HG02943 (cell line): Measurements from ENCODE around the gene PHACTR4.
A peak's percentile ranks its signal among the peaks of the same experiment; 100 is the strongest.
"Not testable (repeated sequence)": the region's sequence is repeated elsewhere in the genome, so short reads cannot be mapped to it uniquely, and the experiment has no call there.

ENCODE experiments used
- ATAC-seq: cut with Tn5 transposase; IDR thresholded peaks from one replicate; pipeline ENCODE4 v1.9.1; 2021; ENCODE audit warnings: mild to moderate bottlenecking, low read depth, moderate library complexity; ENCODE audit not compliant: unreplicated experiment

The PHACTR4 gene

DNA sequence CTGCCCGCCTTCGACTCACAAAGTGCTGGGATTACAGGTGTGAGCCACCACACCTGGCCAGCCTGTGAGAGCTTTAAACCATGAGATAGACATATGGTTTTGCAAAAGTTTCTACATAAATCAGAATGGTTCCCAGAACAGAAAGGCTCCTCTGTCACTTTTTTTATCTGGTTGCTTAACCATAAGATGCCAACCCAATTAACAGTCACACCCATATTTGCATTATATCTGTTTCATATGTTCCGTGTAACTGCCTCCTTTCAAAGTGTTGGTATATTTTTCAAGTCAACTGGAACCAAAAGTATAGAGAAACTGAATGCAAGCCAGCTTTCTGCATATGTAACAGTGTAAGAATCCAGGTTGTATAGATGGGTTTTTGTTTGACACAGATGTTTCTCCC, 112.6 kb downstream of the PHACTR4 start:
- no peak for ATAC-seq

DNA sequence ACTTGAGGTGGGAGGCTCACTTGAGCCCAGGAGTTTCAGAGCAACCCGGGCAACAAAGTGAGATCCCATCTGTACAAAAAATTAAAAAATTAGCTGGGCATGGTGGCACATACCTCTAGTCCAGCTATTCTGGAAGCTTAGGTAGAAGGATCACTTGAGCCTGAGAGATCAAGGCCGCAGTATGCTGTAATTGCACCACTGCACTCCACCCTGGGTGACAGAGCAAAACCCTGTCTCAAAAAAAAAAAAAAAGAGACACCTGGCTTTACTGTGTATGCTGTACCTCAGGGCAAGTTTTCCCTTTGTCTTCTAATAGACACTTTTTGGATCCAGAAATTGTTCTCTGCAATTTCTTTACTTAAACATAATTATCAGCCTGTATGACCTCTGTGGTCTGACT, 113.2 kb downstream of the PHACTR4 start:
- no peak for ATAC-seq

DNA sequence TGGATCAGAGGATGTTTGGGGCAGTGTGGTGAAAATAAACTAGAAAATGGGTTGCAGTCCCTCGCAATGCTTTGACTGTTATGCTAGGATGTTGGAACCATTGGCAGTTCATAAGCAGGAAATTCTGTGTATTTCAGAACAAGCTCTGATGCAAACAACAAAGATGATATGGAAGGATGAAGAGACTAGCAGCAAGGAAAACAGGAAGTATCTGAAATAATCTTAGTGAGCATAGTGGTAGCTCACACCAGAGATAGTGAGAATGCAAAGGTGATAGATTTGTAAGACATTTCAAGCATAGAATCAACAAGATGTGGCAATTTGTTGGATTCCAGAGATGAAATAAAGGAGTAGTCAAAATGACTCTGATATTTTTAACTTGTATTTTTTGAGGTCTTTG, 125.2 kb downstream of the PHACTR4 start:
- ATAC-seq, result no peak

DNA sequence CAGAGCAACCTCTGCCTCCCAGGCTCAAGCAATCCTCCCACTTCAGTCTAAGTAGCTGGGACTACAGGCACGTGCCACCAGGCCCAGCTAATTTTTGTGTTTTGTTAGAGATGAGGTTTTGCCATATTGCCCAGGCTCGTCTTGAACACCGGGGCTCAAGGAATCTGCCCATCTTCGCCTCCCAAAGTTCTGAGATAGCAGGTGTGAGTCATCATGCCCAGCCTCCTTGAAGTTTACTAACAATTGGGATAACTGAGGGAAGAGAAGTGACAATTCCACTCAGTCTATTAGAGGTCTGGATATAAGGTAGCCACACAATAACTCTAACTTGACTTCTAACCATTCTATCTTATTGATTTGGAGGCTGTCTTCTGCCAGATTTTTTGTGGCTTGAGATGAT, 130.0 kb downstream of the PHACTR4 start:
- ATAC-seq, result no peak

DNA sequence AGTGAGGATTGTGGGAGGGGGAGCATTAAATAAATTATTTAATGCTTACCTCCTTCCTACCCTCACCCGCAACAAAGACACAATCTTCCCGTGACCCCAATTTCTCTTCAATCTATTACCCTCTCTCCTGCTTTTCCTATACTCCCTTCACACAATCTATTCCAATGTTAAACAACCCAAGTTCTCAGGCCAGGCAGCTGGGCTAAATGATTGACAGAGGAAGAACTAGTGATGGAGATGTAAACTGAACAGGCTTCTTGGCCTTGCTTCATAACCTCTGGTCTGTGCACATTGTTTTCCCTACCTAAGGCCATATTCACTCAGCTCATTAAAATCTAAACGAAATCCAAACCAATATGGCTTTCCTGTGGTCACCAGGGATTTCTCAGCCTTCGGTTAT, 132.4 kb downstream of the PHACTR4 start:
- ATAC-seq, result no peak

DNA sequence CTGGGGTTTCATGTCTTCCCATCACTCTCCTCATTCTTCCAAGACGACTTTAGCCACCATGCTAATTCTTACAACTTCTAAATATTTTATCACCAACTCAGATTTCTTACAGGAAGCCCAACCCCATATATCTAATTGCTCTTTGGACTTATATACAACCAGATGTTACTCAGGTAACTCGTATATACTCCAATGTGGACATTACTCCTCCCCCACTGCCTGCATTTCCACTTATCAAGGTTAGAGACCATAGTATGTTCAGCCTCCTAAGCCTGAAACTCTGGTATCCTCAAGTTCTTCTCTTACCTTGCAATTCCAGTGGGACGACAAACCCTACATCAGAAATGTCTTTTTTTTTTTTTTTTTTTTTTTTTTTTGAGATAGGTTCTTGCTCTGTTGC, 133.6 kb downstream of the PHACTR4 start:
- ATAC-seq, result no peak

DNA sequence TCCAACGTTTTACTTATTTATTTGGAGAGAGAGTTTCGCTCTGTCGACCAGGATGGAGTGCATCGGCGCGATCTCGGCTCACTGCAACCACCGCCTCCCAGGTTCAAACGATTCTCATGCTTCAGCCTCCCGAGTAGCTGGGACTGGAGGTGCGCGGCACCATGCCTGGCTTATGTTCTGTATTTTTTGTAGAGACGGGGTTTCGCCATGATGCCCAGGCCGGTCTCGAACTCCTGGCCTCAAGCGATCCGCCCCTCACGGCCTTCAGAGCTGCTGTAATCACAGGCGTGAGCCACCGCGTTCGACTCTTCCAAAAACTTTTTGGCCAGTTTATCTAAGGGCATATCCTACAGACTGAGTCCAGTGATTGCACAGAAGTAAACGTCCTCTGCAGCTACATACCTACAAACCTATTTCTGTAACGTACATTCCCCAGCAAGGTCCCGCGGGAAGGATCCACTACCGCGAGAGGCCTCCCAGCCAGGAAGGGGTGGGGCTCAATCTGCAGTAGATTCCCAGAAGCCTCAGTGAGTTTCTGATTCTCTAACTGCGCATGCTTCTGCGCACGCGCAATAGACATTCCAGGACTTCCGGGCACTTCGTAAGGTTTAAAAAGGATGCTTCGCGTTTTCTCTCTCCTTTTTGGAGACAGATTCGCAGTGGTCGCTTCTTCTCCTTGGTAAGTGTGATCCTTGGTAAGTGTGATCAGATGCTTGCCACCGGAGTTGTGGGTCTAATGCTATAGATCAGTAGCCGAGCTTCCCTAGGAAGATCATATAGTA, 136.1 kb downstream of the PHACTR4 start, which contains the start of gene RCC1:
Gene RCC1, plus strand, starts transcription at position 638 of the 782 bp plus-strand sequence. CDS start 23,824 bp downstream, outside the sequence.
- ATAC-seq, result peak; percentile 64

DNA sequence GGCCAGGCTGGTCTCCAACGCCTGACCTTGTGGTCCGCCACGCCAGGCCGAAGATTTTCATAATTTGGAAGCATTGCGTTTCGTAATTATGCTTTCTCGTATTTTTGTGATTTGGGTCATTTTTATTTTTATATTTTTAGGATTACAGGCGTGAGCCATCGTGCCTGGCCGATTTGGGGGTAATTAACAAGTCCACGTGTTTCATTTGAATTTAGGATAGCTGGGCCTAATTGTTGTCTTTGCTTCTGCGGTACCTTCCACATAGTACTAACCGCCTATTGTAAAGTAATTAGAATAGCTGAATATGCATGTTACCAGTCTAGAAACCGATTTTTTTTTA, 137.3 kb downstream of the PHACTR4 start:
- ATAC-seq, result no peak

DNA sequence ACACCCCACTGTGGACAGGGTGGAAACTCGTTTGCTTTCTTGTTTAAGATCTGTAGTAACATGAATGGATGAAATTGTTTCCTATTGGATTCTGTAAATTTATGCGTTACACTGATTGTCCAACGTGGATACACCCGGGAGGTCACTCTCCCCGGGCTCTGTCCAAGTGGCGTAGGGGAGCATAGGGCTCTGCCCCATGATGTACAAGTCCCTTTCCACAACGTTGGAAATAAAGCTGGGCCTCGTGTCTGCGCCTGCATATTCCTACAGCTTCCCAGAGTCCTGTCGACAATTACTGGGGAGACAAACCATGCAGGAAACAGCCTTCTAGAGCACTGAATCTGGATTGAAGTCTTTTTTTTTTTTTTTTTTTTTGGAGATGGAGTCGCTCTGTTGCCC, 137.7 kb downstream of the PHACTR4 start:
- ATAC-seq, result no peak

DNA sequence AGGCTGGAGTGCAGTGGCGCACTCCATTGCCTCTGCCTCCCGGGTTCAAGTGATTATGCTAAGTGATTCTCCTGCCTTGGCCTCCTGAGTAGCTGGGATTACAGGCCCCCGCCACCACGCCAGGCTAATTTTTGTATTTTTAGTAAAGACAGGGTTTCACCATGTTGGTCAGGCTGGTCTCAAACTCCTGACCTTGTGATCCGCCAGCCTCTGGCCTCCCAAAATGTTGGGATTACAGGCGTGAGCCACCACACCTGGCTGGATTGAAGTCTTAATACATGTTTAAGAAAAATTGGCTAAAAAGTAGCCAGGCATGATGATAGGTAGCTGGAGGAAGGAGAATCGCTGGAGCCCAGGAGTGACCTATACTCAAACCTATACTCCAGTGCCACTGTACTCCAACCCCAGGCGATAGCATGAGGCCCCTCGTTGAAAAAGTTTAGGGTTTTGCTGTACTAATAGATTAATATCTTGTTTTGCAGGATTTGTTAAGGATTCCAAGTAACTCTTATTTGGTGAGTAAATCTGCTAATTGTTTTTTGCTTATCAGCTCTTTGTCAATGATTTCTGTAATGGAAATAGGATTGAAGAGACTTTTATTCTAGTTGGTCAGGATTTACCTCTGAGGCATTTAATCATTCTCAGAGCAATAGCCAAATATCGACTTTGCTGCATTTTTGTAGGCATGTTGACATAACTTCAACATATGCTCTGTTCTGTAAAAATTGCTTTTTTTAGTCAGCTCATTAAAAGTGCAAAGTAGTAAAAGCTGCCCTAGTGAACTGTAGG, 138.3 kb downstream of the PHACTR4 start:
- no peak for ATAC-seq

DNA sequence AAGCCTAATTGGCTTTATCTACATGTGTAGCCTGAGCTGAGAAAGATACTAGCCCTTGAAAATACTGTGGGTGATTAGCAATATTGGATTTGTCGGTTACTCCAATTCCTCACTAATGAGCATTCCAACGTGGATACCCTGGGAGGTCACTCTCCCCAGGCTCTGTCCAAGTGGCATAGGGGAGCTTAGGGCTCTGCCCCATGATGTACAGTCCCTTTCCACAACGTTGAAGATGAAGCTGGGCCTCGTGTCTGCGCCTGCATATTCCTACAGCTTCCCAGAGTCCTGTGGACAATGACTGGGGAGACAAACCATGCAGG, 138.9 kb downstream of the PHACTR4 start:
- ATAC-seq, result no peak

DNA sequence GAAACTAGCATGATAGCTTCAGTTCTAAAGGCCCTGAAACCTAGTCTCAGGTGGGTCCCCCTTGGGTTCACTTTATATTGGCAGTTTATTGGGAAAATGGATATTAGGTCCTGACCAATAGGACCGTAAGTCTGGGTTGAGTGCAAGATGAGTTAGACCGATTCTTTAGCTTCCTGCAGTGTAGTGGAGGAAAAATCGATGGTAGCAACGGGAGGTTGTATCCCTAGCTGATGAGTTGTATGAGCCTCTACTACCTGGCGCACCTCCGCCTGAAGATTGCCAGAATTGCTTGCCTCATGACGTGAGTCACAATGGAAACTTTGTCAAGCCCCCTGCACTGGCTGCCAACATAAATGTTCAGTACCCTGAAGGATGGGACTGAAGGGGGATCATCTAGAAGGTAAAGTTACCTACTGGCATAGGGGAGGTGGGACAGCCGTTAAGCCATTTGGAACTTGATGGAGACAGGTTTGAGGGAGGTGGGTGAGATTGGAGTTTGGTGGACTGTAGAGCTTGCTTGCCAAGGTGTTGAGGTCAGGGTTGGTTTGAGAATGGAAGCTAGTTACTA, 140.2 kb downstream of the PHACTR4 start:
- ATAC-seq, result no peak

DNA sequence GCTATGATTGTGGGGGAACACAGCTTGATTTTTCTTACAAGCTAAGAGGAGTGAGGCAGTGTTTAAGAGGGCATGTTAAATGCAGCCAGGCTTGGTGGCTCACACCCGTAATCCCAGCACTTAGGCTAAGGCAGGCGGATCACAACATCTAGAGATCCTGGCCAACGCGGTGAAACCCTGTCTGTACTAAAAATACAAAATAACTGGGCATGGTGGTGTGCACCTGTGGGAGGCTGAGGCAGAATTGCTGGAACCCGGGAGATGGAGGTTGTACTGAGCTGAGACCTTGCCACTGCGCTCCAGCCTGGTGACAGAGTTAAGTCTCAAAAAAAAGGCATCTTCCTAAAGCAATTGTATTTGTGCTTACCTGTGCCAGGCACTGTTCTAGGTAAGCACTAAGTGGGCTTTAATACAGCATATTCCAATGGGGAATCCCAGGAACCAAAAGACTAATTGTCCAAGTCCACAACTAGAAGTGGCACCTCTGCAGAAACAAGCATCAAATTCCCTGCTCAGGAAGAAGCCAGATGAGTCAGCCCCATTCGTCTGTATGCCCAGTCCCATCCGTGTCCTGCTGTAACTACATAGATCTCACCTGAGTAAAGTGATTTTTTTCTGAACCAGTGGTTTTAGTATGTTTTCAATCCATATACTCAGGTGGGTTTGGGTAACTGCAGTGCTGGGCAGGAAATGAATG, 140.9 kb downstream of the PHACTR4 start:
- ATAC-seq, result no peak

DNA sequence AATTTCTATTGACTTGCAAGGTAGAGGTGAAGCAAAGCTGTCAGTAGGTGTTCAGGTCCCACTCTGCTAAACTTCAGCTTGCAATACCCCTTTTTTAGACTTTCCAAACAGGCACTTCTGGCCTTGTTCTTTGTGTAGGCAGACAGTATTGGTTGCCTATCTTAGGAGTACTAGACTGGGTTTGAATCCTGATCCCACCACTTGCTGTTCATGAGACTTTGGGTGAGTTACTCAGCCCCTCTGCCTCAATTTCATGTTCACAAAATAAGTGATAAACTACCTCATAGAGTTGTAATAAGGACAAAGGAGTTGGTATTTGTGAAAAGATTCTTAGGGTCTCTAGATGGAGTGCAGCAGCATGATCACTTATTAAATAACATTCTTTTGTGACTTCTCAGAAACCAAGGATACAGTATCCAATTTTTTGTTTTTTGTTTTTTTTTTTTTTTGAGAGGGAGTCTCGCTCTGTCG, 141.5 kb downstream of the PHACTR4 start:
- ATAC-seq, result no peak

DNA sequence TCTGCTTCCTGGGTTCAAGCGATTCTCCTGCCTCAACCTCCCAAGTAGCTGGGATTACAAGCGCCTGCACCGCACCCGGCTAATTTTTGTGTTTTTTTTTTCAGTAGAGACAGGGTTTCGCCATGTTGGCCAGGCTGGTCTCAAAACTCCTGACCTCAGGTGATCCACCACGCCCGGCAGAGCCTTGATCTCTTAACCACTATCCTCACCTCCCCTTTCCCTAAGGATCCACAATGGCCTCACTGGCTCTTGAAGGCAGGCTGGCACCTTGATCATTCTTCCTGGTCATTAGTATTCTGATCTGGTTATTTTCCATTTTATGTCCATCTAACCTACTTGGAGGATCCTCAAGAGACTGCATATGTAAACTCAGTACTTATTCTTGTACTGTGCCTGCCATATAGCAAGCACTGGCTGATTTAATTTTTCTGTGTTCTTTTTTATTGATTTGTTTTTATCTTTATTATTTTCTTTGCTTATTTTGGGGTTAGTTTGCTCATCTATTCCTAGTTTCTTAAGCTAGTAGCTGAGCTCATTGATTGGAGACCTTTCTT, 142.6 kb downstream of the PHACTR4 start:
- no peak for ATAC-seq

DNA sequence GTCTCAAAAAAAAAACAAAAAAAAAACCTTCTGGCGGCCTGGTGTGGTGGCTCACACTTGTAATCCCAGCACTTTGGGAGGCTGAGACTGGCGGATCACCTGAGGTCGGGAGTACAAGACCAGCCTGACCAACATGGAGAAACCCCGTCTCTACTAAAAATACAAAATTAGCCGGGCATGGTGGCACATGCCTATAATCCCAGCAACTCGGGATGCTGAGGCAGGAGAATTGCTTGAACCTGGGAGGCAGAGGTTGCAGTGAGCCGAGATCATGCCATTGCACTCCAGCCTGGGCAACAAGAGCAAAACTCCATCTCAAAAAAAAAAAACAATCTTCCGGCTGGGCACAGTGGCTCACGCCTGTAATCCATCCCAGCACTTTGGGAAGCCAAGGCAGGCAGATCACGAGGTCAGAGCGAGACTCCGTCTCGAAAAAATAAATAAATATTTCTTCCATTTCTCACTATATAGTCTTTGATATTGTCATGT, 144.9 kb downstream of the PHACTR4 start:
- not testable (repeated sequence) for ATAC-seq

DNA sequence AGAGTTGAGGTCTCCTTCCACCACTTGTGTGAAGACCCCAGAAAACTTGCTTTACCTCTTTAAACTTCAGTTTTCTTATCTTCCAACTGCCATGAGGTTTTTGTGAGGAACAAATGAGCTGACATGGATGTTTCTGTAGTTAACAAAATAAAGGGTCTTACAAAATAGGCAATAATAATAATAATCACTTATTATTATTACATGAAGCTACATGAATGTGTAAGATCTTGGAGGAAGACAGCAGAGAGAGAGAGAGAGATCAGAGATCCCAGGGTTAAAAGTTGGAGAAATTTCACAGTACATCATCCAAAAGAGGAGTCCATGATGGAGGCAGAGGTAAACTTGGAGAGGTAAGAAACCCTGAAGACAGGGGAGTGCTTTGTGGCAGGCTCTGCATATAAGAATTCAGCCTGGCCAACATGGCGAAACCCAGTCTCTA, 147.0 kb downstream of the PHACTR4 start:
- no peak for ATAC-seq

DNA sequence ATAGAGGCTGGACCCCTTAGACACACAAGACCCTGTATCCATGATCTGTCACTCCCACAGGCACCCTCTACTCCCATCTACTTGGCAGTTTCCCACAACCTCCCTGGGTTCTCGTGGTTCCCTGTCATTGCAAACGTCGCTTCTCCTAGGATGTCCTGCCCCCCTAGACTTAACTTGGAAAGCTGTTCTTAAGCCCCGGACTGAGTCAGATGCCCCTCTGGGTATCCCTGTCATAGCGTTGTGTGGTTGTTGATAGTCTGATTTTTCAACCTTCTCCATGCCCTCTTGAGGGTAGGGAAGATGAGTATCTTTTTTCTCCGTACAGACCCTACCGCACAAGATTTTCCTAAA, 148.1 kb downstream of the PHACTR4 start:
- ATAC-seq, result no peak

DNA sequence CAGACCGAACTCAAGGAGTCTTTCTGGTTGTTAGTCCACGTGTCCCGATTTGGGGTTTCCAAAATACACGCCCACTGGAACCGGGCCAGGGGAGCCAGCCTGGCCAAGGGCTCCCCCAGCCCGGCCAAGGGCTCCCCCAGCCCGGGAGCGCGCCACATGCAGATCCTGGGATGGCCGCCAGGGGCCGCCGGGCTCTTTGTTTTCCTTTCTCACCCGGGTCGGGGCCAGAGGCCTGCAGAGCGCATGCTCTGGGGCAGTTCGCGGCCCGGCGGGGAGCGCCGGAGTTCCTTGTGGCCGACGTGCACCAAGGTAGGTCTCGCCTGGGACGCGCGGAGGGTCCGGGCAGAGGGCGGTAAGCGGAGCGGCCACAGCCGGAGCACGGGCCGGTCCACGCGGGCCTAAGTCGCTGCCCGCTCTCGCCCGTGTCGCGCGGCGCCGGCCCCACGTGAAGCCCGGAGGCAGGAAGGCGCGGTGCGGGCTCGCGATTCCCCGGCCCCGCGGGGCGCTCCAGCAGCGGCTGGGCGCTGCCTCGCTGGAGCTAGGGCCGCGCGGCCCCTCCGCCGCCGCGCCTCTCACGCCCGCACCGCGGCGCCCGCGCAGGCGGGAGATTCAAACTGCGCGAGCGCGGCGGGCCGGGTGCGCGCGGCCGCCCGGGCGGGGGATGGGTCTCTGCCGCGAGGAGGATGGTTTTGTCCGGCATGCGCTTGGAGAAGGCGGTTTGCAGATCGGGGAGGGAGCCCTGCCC, 148.6 kb downstream of the PHACTR4 start:
- ATAC-seq, result peak; percentile 64
